Erythroblast (primary cell): Measurements from ENCODE around the gene S1PR4.
"Not testable (repeated sequence)": the region's sequence is repeated elsewhere in the genome, so short reads cannot be mapped to it uniquely, and the experiment has no call there.

Experiments
- GATA1 ChIP-seq: IDR thresholded peaks from 2 replicates; pipeline ENCODE4 v1.6.1; 2011; ENCODE audit warnings: low read depth, mild to moderate bottlenecking, control low read depth, low read length, moderate library complexity
- POLR2A ChIP-seq: IDR thresholded peaks from 2 replicates; pipeline ENCODE4 v1.6.1; 2011; ENCODE audit warnings: mild to moderate bottlenecking, low read length

DNA sequence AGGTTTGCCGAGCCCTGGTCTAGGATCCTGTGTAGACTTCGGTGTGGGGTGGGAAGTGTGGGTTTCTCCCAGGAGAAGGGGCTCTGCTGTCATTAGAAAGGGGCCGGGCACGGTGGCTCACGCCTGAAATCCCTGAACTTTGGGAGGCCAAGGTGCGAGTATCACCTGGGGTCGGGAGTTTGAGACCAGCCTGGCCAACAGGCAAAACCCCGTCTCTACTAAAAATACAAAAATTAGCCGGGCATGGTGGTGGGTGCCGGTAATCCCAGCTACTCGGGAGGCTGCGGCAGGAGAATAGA lies 13.2 kb downstream of the S1PR4 start:
- TF ChIP-seq POLR2A, GATA1: not testable (repeated sequence)
